ENCODE results near the gene SLC3A2.
"Not testable (repeated sequence)": the region's sequence is repeated elsewhere in the genome, so short reads cannot be mapped to it uniquely, and the experiment has no call there.

Gene SLC3A2

DNA sequence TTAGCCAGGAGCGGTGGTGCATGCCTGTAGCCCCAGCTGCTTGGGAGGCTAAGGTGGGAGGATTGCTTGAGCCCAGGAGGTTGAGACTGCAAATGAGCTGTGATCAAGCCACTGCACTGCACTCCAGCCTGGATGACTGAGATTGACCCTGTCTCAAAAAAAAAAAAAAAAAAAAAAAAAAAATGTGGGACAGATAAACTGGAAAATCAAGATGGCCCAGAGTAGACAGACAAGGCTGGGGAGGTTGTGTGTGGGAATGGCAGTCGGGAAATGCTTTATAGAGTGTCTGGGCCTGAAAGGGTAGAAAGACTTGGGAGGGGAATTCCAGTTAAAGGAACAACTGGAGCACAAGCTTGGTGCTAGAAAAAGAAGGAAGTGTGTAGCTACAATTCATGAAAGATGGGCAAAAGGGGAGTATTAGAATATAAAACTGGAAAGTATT, 23.1 kb upstream of the SLC3A2 start:
- in situ Hi-C loops (cut with MboI; ENCODE audit: low sequenced_read_pairs), result no loop called here
- Histone ChIP-seq H3K4me1 (peaks cover 41% of the 10 kb centered on the region), H3K4me3 (peak overlapping the region; percentile 96), H3K27me3 (ENCODE audit: low read depth) (no peaks in the 10 kb centered on the region), H3K9me3 (no peaks in the 10 kb centered on the region), H3K36me3 (replicated peaks) (peaks cover 60% of the 10 kb centered on the region)
- DNase-seq (ENCODE audit: low spot score in 2 of 2), result no peak

DNA sequence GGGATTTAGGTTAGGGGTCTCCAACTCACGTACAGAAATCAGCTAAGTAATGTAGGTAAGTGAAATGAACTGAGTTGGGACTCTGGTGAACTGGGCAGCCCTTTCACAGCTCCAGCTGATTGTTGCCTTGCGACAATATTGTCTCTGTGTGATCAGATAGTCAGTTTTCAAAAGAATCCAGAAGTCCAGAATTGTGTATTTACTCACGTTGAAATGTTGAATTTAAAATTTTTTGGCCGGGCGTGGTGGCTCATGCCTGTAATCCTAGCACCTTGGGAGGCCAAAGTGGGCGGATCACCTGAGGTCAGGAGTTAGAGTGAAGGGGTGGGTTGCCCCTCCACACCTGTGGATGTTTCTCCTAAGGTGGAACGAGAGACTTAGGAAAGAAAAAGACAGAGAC, 22.5 kb upstream of the SLC3A2 start:
- no peaks in the 10 kb centered on the region for H3K9me3 ChIP-seq
- peaks cover 40% of the 10 kb centered on the region for H3K4me1 ChIP-seq
- no peaks in the 10 kb centered on the region for H3K27me3 ChIP-seq (ENCODE audit: low read depth)
- peak overlapping the region; percentile 96 for H3K4me3 ChIP-seq
- no peak for DNase-seq (ENCODE audit: low spot score in 2 of 2)
- H3K36me3 ChIP-seq (replicated peaks), result peaks cover 59% of the 10 kb centered on the region
- in situ Hi-C loops (cut with MboI; ENCODE audit: low sequenced_read_pairs), result no loop called here

DNA sequence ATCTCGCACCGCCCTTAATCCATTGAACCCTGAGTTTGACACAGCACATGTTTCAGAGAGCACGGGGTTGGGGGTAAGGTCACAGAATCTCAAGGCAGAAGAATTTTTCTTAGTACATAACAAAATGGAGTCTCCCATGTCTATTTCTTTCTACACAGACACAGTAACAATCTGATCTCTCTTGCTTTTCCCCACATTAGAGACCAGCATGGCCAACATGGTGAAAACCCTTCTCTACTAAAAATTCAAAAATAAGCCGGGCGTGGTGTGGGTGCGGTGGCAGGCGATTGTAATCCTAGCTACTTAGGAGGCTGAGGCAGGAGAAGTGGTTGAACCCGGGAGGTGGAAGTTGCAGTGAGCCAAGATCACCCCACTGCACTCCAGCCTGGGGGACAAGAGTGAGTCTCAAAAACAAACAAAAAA, 21.4 kb upstream of the SLC3A2 start:
- not testable (repeated sequence) for DNase-seq (ENCODE audit: low spot score in 2 of 2)
- peaks cover 38% of the 10 kb centered on the region for H3K4me1 ChIP-seq

DNA sequence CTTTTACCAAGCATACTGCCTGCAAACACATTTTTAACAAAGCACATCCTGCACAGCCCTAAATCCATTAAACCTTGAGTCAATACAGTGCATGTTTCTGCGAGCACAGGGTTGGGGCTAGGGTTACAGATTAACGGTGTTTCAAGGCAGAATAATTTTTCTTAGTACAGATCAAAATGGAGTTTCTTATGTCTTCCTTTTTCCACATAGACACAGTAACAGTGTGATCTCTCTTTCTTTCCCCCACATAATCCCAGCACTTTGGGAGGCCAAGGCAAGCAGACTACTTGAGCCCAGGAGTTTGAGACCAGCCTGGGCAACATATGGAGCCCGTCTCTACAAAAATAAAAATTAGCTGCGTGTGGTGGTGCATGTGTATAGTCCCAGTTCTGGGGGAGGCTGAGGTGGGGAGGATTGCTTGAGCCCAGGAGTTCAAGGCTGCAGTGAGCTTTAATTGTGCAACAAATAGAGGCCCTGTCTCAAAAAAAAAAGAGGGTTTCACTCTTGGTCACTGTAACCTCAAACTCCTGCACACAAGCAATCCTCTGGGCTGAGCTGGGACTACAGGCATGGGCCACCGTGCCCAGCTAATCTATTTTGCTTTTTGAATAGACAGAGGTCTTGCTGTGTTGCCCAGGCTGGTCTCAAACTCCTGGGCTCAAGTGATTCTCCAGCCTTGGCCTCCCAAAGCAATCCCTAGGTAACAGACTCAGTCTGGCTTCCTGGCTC, 19.7 kb upstream of the SLC3A2 start:
- DNase-seq (ENCODE audit: low spot score in 2 of 2), result no peak
- Histone ChIP-seq H3K4me1 (peaks cover 38% of the 10 kb centered on the region), H3K27me3 (ENCODE audit: low read depth) (no peaks in the 10 kb centered on the region), H3K9me3 (no peaks in the 10 kb centered on the region), H3K4me3 (no peak overlapping the region; the same call in 1 of the 2 replicates), H3K36me3 (replicated peaks) (peaks cover 55% of the 10 kb centered on the region)
- in situ Hi-C loops (cut with MboI; ENCODE audit: low sequenced_read_pairs), result no loop called here

More for the DNA sequence above, 21.4 kb upstream of the SLC3A2 start:
- H3K9me3 ChIP-seq; H3K27me3 ChIP-seq (ENCODE audit: low read depth); in situ Hi-C loops (cut with MboI; ENCODE audit: low sequenced_read_pairs): not testable (repeated sequence)
- Histone ChIP-seq H3K36me3 (replicated peaks) (peaks cover 59% of the 10 kb centered on the region), H3K4me3 (peak overlapping the region; percentile 96)

DNA sequence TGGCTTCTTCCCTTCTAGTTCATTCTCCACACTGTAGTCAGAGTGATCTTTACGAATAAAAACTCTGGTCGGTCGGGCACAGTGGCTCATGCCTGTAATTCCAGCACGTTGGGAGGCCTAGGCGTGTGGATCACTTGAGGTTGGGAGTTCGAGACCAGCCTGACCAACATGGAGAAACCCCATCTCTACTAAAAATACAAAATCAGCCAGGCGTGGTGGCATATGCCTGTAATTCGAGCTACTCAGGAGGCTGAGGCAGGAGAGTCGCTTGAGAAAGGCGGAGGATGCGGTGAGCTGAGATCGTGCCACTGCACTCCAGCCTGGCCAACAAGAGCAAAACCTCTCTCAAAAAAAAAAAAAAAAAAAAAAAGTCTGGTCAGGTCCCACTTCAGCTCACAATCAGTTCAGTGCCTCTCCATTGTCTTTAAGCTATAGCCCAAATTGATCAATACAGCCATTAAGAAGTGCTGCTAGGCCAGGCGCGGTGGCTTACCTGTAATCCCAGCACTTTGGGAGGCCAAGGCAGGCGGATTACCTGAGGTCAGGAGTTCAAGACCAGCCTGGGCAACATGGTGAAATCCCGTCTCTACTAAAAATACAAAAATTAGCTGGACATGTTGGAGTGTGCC, 19.0 kb upstream of the SLC3A2 start:
- H3K27me3 ChIP-seq (ENCODE audit: low read depth); H3K9me3 ChIP-seq; DNase-seq (ENCODE audit: low spot score in 2 of 2); in situ Hi-C loops (cut with MboI; ENCODE audit: low sequenced_read_pairs); H3K4me3 ChIP-seq: not testable (repeated sequence)
- Histone ChIP-seq H3K4me1 (peaks cover 38% of the 10 kb centered on the region), H3K36me3 (replicated peaks) (peaks cover 58% of the 10 kb centered on the region)

DNA sequence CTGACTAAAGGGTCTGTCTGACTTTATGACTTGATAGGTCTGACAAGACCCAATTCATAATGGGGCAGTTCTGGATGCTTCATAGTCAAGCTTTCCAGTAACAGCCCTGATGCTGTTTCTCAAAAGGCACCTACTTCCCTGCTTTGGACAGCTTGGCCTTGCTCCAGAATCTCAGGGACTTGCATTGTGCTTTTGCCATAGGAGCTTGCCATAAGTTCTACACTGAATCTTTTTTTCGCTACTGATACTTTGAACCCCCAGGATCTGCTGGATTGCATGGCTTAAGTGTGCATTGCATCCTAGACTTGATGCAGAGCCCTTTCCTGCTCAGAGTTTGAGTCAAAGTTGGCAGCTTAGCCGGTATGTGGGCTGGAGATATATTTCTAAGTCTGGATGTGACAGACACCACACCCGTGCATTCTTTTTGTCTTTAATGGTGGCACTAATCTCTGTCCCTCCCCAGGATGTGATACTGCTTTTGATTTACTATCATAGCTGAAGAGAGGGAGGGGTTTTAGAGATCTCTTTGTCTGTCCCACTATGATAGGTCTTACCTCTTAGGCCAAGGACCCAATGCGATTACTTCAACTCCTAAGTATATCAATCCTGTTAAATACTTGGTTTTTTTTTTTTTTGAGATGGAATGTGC, 16.9 kb upstream of the SLC3A2 start:
- H3K27me3 ChIP-seq (ENCODE audit: low read depth), result no peaks in the 10 kb centered on the region
- H3K9me3 ChIP-seq, result no peaks in the 10 kb centered on the region
- H3K4me3 ChIP-seq, result no peak overlapping the region
- peaks cover 69% of the 10 kb centered on the region for H3K36me3 ChIP-seq (replicated peaks)
- in situ Hi-C loops (cut with MboI; ENCODE audit: low sequenced_read_pairs), result no loop called here
- H3K4me1 ChIP-seq, result peaks cover 36% of the 10 kb centered on the region
- no peak for DNase-seq (ENCODE audit: low spot score in 2 of 2)

DNA sequence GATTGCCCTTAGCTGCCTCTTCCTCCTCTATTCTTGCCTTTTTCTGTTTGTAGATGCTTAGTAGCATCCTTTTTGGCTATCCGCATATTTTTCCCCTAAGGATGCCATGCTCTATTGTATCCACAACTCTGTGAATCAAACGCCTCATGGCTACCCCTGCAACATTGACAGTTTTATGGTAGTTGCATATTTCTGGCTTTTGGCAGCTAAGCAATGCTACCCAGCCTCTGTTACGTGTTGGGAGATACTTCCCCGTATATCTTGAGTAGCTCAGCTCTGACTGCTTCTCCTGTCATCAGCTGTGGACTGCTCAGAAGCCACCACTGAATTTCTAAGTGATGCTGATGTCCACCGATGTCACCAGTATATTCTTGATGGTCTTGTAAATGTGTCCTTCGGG, 15.1 kb upstream of the SLC3A2 start:
- Histone ChIP-seq H3K36me3 (replicated peaks) (peaks cover 62% of the 10 kb centered on the region), H3K27me3 (ENCODE audit: low read depth) (no peaks in the 10 kb centered on the region), H3K9me3 (no peaks in the 10 kb centered on the region), H3K4me3 (no peak overlapping the region), H3K4me1 (peaks cover 20% of the 10 kb centered on the region)
- in situ Hi-C loops (cut with MboI; ENCODE audit: low sequenced_read_pairs), result no loop called here
- no peak for DNase-seq (ENCODE audit: low spot score in 2 of 2)

DNA sequence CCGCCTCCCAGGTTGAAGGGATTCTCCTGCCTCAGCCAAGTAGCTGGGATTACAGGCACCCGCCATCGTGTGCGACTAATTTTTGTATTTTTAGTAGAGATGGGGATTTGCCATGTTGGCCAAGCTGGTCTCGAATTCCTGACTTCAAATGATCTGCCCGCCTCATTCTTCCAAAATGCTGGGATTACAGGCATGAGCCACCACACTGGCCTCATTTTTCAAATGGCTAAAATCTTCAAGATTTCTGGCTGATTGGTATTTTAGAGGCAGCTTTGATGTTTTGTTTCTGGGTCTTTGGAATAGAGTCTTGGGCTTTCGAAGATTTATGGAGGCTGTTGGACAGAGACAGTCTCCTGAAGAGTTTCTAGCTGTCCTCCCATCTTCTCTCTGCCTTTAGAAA, 5.8 kb upstream of the SLC3A2 start:
- no peak overlapping the region for H3K4me3 ChIP-seq
- peaks cover 8% of the 10 kb centered on the region for H3K4me1 ChIP-seq
- no peak for DNase-seq (ENCODE audit: low spot score in 2 of 2)
- in situ Hi-C loops (cut with MboI; ENCODE audit: low sequenced_read_pairs), result loop anchor here (10.0 kb wide), 1 partner anchor 150 kb away; the partner anchor contains the start of genes HNRNPUL2 and TTC9C
- H3K9me3 ChIP-seq, result no peaks in the 10 kb centered on the region; the same call in 1 of the 2 replicates
- H3K27me3 ChIP-seq (ENCODE audit: low read depth), result no peaks in the 10 kb centered on the region
- peaks cover 80% of the 10 kb centered on the region for H3K36me3 ChIP-seq (replicated peaks)

DNA sequence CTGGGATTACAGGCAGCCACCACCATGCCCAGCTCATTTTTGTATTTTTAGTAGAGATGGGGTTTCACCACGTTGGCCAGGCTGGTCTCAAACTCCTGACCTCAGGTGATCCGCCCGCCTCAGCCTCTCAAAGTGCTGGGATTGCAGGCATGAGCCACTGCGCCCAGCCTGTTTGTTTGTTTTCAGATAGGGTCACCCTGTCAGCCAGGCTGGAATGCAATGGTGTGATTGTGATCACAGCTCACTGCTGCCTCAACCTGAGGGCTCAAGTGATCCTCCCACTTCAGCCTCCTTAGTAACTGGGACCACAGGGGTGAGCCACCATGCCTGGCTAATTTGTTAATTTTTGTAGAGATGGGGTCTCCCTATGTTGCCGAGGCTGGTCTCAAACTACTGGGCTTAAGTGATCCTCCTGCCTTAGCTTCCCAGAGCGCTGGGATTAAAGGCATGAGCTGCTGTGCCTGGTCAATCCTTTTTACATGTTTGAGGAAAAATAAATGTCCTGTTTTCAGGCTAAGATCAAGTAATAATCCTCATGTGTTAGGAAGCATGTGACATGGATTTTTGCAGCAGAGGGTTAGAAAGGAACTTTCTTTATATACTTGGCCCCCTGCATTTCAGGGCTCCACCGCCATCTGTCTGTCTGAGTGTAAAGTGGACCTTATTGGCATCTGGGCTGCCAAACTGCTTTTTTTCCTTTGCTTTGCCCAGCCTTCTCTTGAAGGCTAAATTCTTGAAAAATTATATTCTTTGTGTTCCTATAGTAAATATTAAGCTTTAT, 4.8 kb upstream of the SLC3A2 start:
- peaks cover 84% of the 10 kb centered on the region for H3K36me3 ChIP-seq (replicated peaks)
- DNase-seq (ENCODE audit: low spot score in 2 of 2), result no peak
- in situ Hi-C loops (cut with MboI; ENCODE audit: low sequenced_read_pairs), result loop anchor here (10.0 kb wide), 1 partner anchor 151 kb away; the partner anchor contains the start of genes HNRNPUL2 and TTC9C
- H3K9me3 ChIP-seq, result no peaks in the 10 kb centered on the region; the same call in 1 of the 2 replicates
- H3K4me3 ChIP-seq, result no peak overlapping the region
- peaks cover 14% of the 10 kb centered on the region for H3K4me1 ChIP-seq
- H3K27me3 ChIP-seq (ENCODE audit: low read depth), result no peaks in the 10 kb centered on the region

DNA sequence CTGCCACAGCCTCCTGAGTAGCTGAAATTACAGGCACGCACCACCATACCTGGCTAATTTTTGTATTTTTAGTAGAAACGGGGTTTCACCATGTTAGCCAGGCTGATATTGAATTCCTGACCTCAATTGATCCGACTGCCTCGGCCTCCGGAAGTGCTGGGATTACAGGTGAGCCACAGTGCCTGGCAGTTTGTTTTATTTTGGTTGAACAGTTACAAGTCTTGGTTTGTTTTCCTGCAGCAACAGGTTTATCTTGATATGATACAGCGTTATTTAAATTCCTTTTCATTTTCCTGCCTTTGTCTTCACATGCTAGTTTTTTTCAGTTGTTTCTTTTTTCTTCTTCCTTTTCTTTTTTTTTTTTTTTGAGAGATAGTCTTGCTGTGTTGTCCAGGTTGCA, 4.0 kb upstream of the SLC3A2 start:
- no peaks in the 10 kb centered on the region; the same call in 1 of the 2 replicates for H3K9me3 ChIP-seq
- H3K4me3 ChIP-seq, result no peak overlapping the region
- H3K4me1 ChIP-seq, result peaks cover 14% of the 10 kb centered on the region
- in situ Hi-C loops (cut with MboI; ENCODE audit: low sequenced_read_pairs), result loop anchor here (10.0 kb wide), 1 partner anchor 152 kb away; the partner anchor contains the start of genes HNRNPUL2 and TTC9C
- H3K27me3 ChIP-seq (ENCODE audit: low read depth), result no peaks in the 10 kb centered on the region
- no peak for DNase-seq (ENCODE audit: low spot score in 2 of 2)
- peaks cover 81% of the 10 kb centered on the region for H3K36me3 ChIP-seq (replicated peaks)

DNA sequence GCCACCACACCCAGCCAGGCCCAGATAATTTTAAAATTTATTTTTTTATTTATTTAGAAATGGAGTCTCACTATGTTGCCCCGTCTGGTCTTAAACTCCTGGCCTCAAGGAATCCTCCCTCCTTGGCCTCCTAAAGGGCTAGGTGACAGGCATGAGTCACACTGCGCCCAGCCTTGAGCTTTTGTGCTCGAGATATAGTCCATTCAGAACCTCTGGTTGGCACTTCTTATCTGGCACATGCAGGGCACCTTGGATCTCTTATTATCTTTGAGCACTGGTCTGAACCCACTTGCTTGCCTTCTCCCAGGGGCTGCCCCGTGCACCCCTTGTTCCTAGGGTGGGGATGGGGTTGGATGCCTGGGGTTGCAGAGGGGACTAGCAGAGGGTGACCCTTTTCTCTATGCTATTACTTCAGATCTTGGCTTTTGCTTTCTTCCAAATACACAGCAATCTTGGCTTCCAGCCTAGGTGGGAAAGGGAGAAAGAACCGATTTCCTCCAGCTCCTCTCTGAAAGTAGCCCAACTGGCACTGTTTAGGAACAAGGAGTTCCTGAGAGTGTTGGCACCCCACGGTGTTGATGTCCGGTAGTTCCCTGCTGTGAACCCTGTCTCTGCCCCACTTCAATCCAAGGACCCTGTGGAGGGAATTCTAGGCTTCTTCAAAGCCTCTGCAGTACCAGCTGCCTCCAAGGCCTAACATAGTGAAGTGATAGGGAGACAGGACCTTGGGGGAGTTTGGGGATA, 1.3 kb upstream of the SLC3A2 start:
- H3K27me3 ChIP-seq (ENCODE audit: low read depth), result no peaks in the 10 kb centered on the region
- no peaks in the 10 kb centered on the region; the same call in 1 of the 2 replicates for H3K9me3 ChIP-seq
- H3K36me3 ChIP-seq (replicated peaks), result peaks cover 83% of the 10 kb centered on the region
- peak overlapping the region; percentile 95; the same call in 1 of the 2 replicates for H3K4me3 ChIP-seq
- DNase-seq (ENCODE audit: low spot score in 2 of 2), result no peak
- peaks cover 26% of the 10 kb centered on the region for H3K4me1 ChIP-seq
- in situ Hi-C loops (cut with MboI; ENCODE audit: low sequenced_read_pairs), result loop anchor here (10.0 kb wide), 1 partner anchor 155 kb away; the partner anchor contains the start of genes HNRNPUL2 and TTC9C

DNA sequence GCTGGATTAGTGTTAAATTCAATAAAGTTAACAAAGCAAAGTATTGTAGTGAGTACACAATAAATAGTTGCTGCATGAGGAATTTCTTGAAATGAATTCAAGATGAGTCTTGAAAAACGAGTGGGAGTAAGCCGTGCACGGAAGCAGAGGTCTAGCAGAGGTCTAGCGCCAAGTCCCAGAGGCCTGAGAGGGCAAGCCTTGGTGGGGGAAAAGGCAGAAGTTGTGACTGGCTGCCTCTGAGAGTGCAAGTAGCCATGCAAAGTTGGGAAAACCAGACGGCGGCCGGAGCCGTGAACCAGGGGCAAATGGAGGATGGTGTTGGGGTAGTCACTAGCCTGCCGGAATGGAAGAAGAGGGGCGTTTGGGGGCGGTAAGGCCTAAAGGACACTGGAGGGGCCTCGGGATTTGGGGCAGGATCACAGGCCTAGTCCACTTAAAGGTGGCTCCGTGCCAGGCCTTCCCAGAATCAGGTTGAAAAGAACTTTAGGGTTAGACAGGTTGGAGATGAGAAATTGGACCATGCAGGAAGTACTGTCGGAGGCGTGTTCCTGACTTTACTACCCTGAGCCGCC, 379 bp upstream of the SLC3A2 start:
- no peaks in the 10 kb centered on the region for H3K27me3 ChIP-seq (ENCODE audit: low read depth)
- peak; percentile 48 to 61 for DNase-seq (ENCODE audit: low spot score in 2 of 2)
- no peaks in the 10 kb centered on the region; the same call in 1 of the 2 replicates for H3K9me3 ChIP-seq
- peak overlapping the region; percentile 95 for H3K4me3 ChIP-seq
- H3K36me3 ChIP-seq (replicated peaks), result peaks cover 83% of the 10 kb centered on the region
- peaks cover 27% of the 10 kb centered on the region for H3K4me1 ChIP-seq
- in situ Hi-C loops (cut with MboI; ENCODE audit: low sequenced_read_pairs), result no loop called here
